Occipital lobe (tissue), 2 donors: ENCODE results near the gene CDC16. TPM values are rescaled to one million over a fixed set of nuclear protein-coding genes. Genes with fewer than 3 reads are reported as not detected.

Experiments used
- small RNA-seq: library from RNA; depleted of rRNA; stranded (forward); fragments of <200 nt; gene quantifications from one replicate; pipeline ENCODE3, GENCODE V24; 2014
- total RNA-seq: library from RNA; depleted of rRNA; stranded (reverse); fragments of >200 nt; gene quantifications from one replicate; pipeline ENCODE4 v1.2.3, GENCODE V29; 2014

The CDC16 gene
- total RNA-seq, 1 donor from 2014 or later: 49.4 TPM

Small RNA genes lying within 50 kb of the gene (small RNA-seq; reads per million reads assigned to genes)
- not detected for gene MIR4502
- gene MIR548AR: 0.09 reads per million

Other genes starting within 250 kb of the CDC16 start
- gene RASA3, start 102.3 kb upstream of the CDC16 start, total RNA-seq: 14.2 TPM
- not detected for gene CFAP97D2, start 55.6 kb upstream of the CDC16 start, total RNA-seq
- 53.0 TPM for gene UPF3A, start 46.7 kb downstream of the CDC16 start, total RNA-seq
- 7.8 TPM for gene CHAMP1, start 79.6 kb downstream of the CDC16 start, total RNA-seq